Sigmoid colon (tissue), 4 donors: ENCODE data around the gene KSR1.

ENCODE experiments used
- EP300 ChIP-seq, 4 donors: sonication (generic); formaldehyde crosslinking; IDR thresholded peaks; one replicate each; pipeline ENCODE4 v1.6.1; 2017; ENCODE audit warnings: antibody characterized with exemption in 4 of 4
- POLR2A ChIP-seq, 2 donors: fragments of 450-650 bp; IDR thresholded peaks; one replicate each; pipeline ENCODE4 v1.6.1; 2016; ENCODE audit warnings: antibody characterized with exemption in 2 of 2, mild to moderate bottlenecking in 2 of 2, moderate library complexity in 2 of 2
- POLR2AphosphoS5 ChIP-seq, 4 donors: sonication (generic); formaldehyde crosslinking; IDR thresholded peaks; one replicate each; pipeline ENCODE4 v1.6.1; 2017; ENCODE audit warnings: antibody characterized with exemption in 4 of 4
- TF ChIP-seq, protein P1 (sequence below), 4 experiments: fragments of 450-650 bp in 3 of 4; fragments of 200-600 bp in 1 of 4; IDR thresholded peaks; one replicate each; pipeline ENCODE4 v1.5.1; 2016 to 2019; ENCODE audit warnings: antibody characterized with exemption in 4 of 4, mild to moderate bottlenecking in 3 of 4, moderate library complexity in 2 of 4

DNA sequence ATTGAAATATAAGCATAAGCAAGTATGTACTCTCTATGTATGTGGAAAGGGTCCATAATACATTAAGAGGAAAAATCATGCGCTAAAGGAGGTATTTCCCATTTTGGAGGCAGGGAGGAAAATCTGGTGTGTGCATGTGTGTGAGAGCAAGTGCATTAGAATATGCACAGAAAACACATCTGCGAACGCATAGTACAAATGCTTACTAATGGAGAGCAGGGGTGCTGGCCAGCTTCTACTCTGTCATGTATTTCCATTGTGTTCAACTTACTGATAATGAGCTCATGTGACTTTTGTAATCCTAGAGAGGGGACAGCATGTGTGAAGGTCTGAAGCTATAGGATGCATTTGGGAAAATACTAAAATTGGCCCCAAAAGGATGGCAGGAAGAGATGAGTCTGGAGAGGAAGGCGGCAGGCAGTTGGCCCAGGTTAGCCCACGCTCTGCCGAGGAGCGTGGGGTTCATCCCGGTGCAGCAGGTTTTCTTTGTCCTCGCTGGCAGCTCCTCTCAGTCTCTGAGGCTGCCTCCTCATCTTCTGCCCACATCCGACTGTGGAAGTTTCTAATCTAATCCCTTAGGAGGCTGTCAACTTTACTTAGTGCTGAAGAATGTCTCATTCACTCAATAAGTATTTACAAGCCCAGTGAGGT lies 17.8 kb upstream of the KSR1 start:
- TF ChIP-seq, protein P1, sequence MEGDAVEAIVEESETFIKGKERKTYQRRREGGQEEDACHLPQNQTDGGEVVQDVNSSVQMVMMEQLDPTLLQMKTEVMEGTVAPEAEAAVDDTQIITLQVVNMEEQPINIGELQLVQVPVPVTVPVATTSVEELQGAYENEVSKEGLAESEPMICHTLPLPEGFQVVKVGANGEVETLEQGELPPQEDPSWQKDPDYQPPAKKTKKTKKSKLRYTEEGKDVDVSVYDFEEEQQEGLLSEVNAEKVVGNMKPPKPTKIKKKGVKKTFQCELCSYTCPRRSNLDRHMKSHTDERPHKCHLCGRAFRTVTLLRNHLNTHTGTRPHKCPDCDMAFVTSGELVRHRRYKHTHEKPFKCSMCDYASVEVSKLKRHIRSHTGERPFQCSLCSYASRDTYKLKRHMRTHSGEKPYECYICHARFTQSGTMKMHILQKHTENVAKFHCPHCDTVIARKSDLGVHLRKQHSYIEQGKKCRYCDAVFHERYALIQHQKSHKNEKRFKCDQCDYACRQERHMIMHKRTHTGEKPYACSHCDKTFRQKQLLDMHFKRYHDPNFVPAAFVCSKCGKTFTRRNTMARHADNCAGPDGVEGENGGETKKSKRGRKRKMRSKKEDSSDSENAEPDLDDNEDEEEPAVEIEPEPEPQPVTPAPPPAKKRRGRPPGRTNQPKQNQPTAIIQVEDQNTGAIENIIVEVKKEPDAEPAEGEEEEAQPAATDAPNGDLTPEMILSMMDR (IDR thresholded peaks at IDR 0.05) = no peak
- TF ChIP-seq EP300 (IDR thresholded peaks at IDR 0.05) (no peak), POLR2AphosphoS5 (IDR thresholded peaks at IDR 0.05) (no peak), POLR2A (IDR thresholded peaks at IDR 0.05) (no peak)
